Chondrocyte (in vitro differentiated cells): ENCODE measurements around the gene ZNF438. TPM values are rescaled to one million over a fixed set of nuclear protein-coding genes. Genes with fewer than 3 reads are reported as not detected.
"Not testable (repeated sequence)": the region's sequence is repeated elsewhere in the genome, so short reads cannot be mapped to it uniquely, and the experiment has no call there.

Experiments
- DNase-seq: peaks from one replicate; pipeline ENCODE4 v3.0.0; 2021; ENCODE audit warnings: mixed read lengths, low spot score
- H3K27ac Mint-ChIP-seq: one replicate; pipeline ENCODE4 v1.8.0; 2021; ENCODE audit warnings: mild to moderate bottlenecking, moderate library complexity, mixed read lengths; ENCODE audit not compliant: unreplicated experiment
- H3K27me3 Mint-ChIP-seq: 2 replicates; pipeline ENCODE4 v1.8.0; 2021; ENCODE audit warnings: low read depth, mixed read lengths
- H3K36me3 Mint-ChIP-seq: 2 replicates; pipeline ENCODE4 v1.8.0; 2021; ENCODE audit warnings: low read depth, mixed read lengths
- H3K4me1 Mint-ChIP-seq: 2 replicates; pipeline ENCODE4 v1.8.0; 2021; ENCODE audit warnings: low read depth, mild to moderate bottlenecking, mixed read lengths
- H3K4me3 Mint-ChIP-seq: one replicate; pipeline ENCODE4 v1.8.0; 2021; ENCODE audit warnings: mild to moderate bottlenecking, moderate library complexity, mixed read lengths; ENCODE audit not compliant: unreplicated experiment
- H3K9me3 Mint-ChIP-seq: 2 replicates; pipeline ENCODE4 v1.8.0; 2021; ENCODE audit warnings: low read depth, mixed read lengths
- CTCF ChIP-seq: fragments of 200-600 bp; sonication (generic); IDR thresholded peaks from 2 replicates; pipeline ENCODE4 v1.5.0; 2021; ENCODE audit warnings: antibody characterized with exemption, mild to moderate bottlenecking, moderate library complexity
- total RNA-seq: library from RNA; stranded (reverse); gene quantifications from 3 replicates; pipeline ENCODE4 v1.2.1, GENCODE V29; 2021

ZNF438 gene
- total RNA-seq, 1 donor from 2014 or later = 4.9 TPM

DNA sequence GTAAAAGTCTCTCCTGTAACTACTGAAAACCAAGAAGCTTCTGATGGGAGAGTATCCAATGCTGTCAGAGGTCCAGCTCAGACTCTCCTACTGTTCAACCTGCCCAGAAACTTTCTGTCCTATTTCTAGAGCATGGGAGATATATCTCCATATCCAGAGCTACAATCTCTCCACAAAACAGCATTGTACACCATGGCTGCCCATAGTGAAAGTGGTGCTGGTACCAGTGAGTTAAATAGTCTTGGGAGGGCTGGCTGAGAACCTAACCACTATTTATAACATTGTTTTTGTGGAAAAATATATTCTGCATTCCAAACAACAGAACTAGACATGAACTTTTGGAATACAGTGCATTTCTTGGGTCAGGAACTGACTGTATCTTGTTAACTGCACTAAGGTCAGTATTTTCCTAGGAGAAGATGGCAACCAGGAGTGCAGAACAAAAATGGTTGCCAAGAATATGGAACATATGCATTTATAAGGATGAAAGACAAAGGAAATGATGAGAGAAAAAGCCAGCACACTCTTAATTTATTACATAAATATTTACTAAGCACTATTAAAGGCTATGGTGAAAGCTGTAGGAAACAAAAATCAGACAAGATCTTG lies 91.9 kb downstream of the ZNF438 start:
- Mint-ChIP-seq H3K9me3 (no peaks in the 10 kb centered on the region), H3K4me1 (peaks cover 10% of the 10 kb centered on the region), H3K4me3 (no peak overlapping the region), H3K27me3 (no peaks in the 10 kb centered on the region), H3K27ac (no peak overlapping the region), H3K36me3 (peaks cover 8% of the 10 kb centered on the region)
- no peak for DNase-seq
- no peak for TF ChIP-seq CTCF

GRCh38 chr10:30935078-30935477 lies 96.6 kb downstream of the ZNF438 start:
- TF ChIP-seq CTCF = no peak
- H3K36me3 Mint-ChIP-seq = peaks cover 10% of the 10 kb centered on the region
- no peak overlapping the region for H3K4me3 Mint-ChIP-seq
- H3K27me3 Mint-ChIP-seq = no peaks in the 10 kb centered on the region
- no peak overlapping the region for H3K27ac Mint-ChIP-seq
- H3K9me3 Mint-ChIP-seq = peaks cover 3% of the 10 kb centered on the region
- no peak for DNase-seq
- peaks cover 6% of the 10 kb centered on the region for H3K4me1 Mint-ChIP-seq

GRCh38 chr10:30931094-30931493 lies 100.6 kb downstream of the ZNF438 start:
- H3K36me3 Mint-ChIP-seq = peaks cover 20% of the 10 kb centered on the region
- no peak for DNase-seq
- H3K4me3 Mint-ChIP-seq = no peak overlapping the region
- no peak overlapping the region for H3K27ac Mint-ChIP-seq
- TF ChIP-seq CTCF = no peak
- H3K27me3 Mint-ChIP-seq = no peaks in the 10 kb centered on the region
- H3K4me1 Mint-ChIP-seq = peaks cover 3% of the 10 kb centered on the region
- peaks cover 3% of the 10 kb centered on the region for H3K9me3 Mint-ChIP-seq

- H3K4me3 Mint-ChIP-seq = no peak overlapping the region
- H3K27me3 Mint-ChIP-seq = no peaks in the 10 kb centered on the region
- H3K27ac Mint-ChIP-seq = no peak overlapping the region
- H3K9me3 Mint-ChIP-seq = peaks cover 5% of the 10 kb centered on the region
- peaks cover 18% of the 10 kb centered on the region for H3K36me3 Mint-ChIP-seq
- no peak for TF ChIP-seq CTCF
- DNase-seq = no peak
- peaks cover under 1% of the 10 kb centered on the region for H3K4me1 Mint-ChIP-seq
These were observed 101.7 kb downstream of the ZNF438 start for GRCh38 chr10:30929901-30930520.

GRCh38 chr10:30929311-30929729 lies 102.3 kb downstream of the ZNF438 start:
- H3K4me1 Mint-ChIP-seq, H3K4me3 Mint-ChIP-seq, DNase-seq, H3K27me3 Mint-ChIP-seq, H3K9me3 Mint-ChIP-seq, H3K27ac Mint-ChIP-seq: not testable (repeated sequence)
- peaks cover 22% of the 10 kb centered on the region for H3K36me3 Mint-ChIP-seq

DNA sequence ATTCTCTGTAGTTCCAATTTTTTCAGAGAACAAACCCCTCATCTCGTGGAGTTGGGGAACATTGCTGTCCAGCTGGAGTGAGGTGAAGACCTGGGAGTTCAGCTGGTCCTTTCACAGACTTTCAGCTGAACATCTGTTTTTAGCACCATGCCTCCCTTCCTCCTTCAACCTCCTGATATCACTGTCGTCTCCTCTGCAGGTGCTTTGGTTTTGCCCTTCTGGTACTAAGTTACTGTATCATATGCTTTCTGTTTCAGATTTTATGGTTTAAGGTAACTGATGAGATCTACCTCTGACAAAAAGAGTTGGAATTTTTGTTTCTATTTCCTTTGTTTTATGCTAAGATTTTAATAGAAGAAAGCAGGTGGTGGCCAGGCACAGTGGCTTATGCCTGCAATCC lies 102.9 kb downstream of the ZNF438 start:
- Mint-ChIP-seq H3K27me3 (no peaks in the 10 kb centered on the region), H3K27ac (no peak overlapping the region), H3K36me3 (peaks cover 26% of the 10 kb centered on the region), H3K4me1 (no peaks in the 10 kb centered on the region), H3K9me3 (peaks cover 14% of the 10 kb centered on the region), H3K4me3 (no peak overlapping the region)
- no peak for TF ChIP-seq CTCF
- DNase-seq = no peak
